ENCODE data around the gene MCM10.
A peak's percentile ranks its signal among the peaks of the same experiment; 100 is the strongest.

Gene MCM10

GRCh38 chr10:13195016-13195415 is 33.7 kb downstream of the MCM10 start:
- Histone ChIP-seq H3K9me3 (ENCODE audit: insufficient read depth, low read length) (no peaks in the 10 kb centered on the region), H3K36me3 (replicated peaks; ENCODE audit: low read depth, low read length) (peaks cover 15% of the 10 kb centered on the region), H3K9ac (ENCODE audit: low read length) (no peak overlapping the region), H3K27me3 (ENCODE audit: low read depth, low read length) (no peaks in the 10 kb centered on the region), H3K4me1 (ENCODE audit: low read length) (no peaks in the 10 kb centered on the region), H3K79me2 (ENCODE audit: low read length) (no peaks in the 10 kb centered on the region), H4K20me1 (ENCODE audit: insufficient read depth, low read length) (no peaks in the 10 kb centered on the region), H3K27ac (ENCODE audit: low read length) (no peak overlapping the region), H3K4me3 (ENCODE audit: low read length) (no peak overlapping the region), H2AFZ (ENCODE audit: low read depth, low read length) (no peak overlapping the region), H3K4me2 (ENCODE audit: low read length) (no peak overlapping the region)
- TF ChIP-seq EZH2phosphoT487 (IDR thresholded peaks at IDR 0.05; ENCODE audit: low read depth) (no peak), CTCF (IDR thresholded peaks at IDR 0.05; ENCODE audit: low read depth, low read length) (no peak)

DNA sequence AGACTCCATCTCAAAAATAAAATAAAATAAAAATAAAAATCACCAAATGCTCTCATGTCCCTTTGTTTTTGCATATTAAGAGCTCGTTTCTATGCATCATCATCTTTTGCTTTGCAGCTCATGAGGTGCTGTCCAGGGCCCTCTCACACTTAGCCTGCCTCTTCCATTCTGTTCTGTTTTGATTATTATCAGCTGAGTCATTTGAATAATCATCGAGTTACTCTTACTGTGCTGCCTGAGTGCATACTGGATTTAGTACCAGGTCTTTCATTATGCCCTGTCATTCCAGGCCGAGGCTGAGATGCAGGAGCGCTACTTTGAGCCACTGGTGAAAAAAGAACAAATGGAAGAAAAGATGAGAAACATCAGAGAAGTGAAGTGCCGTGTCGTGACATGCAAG is 39.8 kb downstream of the MCM10 start:
- no peak overlapping the region for H3K9ac ChIP-seq (ENCODE audit: low read length)
- peaks cover 25% of the 10 kb centered on the region for H3K36me3 ChIP-seq (replicated peaks; ENCODE audit: low read depth, low read length)
- no peaks in the 10 kb centered on the region for H3K79me2 ChIP-seq (ENCODE audit: low read length)
- no peaks in the 10 kb centered on the region for H3K9me3 ChIP-seq (ENCODE audit: insufficient read depth, low read length)
- no peak overlapping the region for H3K27ac ChIP-seq (ENCODE audit: low read length)
- H4K20me1 ChIP-seq (ENCODE audit: insufficient read depth, low read length) = no peaks in the 10 kb centered on the region
- no peak overlapping the region for H3K4me3 ChIP-seq (ENCODE audit: low read length)
- no peaks in the 10 kb centered on the region for H3K4me1 ChIP-seq (ENCODE audit: low read length)
- TF ChIP-seq EZH2phosphoT487 (IDR thresholded peaks at IDR 0.05; ENCODE audit: low read depth) (no peak), CTCF (IDR thresholded peaks at IDR 0.05; ENCODE audit: low read depth, low read length) (no peak)
- no peak overlapping the region for H3K4me2 ChIP-seq (ENCODE audit: low read length)
- H2AFZ ChIP-seq (ENCODE audit: low read depth, low read length) = no peak overlapping the region
- H3K27me3 ChIP-seq (ENCODE audit: low read depth, low read length) = no peaks in the 10 kb centered on the region

DNA sequence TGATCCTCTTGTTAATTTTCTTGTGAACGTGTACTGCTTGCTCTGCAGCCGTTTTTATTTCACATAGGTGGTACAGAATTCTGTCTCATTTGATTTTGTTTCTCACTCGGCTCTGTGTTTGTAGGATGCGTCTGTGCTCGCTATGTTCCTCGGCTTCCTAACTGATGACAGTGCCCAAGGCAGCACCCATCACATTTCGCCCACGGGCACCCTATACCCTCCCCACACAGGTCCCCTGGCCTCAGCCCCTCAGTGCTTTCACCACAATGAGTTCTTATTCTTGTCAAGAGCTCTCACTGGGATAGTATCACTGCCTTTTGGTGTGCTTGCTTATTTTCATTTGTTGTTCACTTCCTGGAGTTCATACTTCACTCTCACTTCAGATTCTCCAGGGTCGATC is 44.7 kb downstream of the MCM10 start:
- Histone ChIP-seq H3K4me2 (ENCODE audit: low read length) (no peak overlapping the region), H3K27me3 (ENCODE audit: low read depth, low read length) (no peaks in the 10 kb centered on the region), H3K79me2 (ENCODE audit: low read length) (no peaks in the 10 kb centered on the region), H2AFZ (ENCODE audit: low read depth, low read length) (no peak overlapping the region), H3K4me1 (ENCODE audit: low read length) (no peaks in the 10 kb centered on the region), H3K4me3 (ENCODE audit: low read length) (no peak overlapping the region), H3K9me3 (ENCODE audit: insufficient read depth, low read length) (no peaks in the 10 kb centered on the region), H3K27ac (ENCODE audit: low read length) (no peak overlapping the region), H4K20me1 (ENCODE audit: insufficient read depth, low read length) (no peaks in the 10 kb centered on the region), H3K9ac (ENCODE audit: low read length) (no peak overlapping the region), H3K36me3 (replicated peaks; ENCODE audit: low read depth, low read length) (peaks cover 30% of the 10 kb centered on the region)
- TF ChIP-seq EZH2phosphoT487 (IDR thresholded peaks at IDR 0.05; ENCODE audit: low read depth) (no peak), CTCF (IDR thresholded peaks at IDR 0.05; ENCODE audit: low read depth, low read length) (no peak)

GRCh38 chr10:13206546-13207443 is 45.4 kb downstream of the MCM10 start:
- TF ChIP-seq CTCF (IDR thresholded peaks at IDR 0.05; ENCODE audit: low read depth, low read length) = peak; percentile 46
- no peak for TF ChIP-seq EZH2phosphoT487 (IDR thresholded peaks at IDR 0.05; ENCODE audit: low read depth)
- no peak overlapping the region for H3K4me2 ChIP-seq (ENCODE audit: low read length)
- H3K4me3 ChIP-seq (ENCODE audit: low read length) = no peak overlapping the region
- no peak overlapping the region for H3K9ac ChIP-seq (ENCODE audit: low read length)
- H4K20me1 ChIP-seq (ENCODE audit: insufficient read depth, low read length) = no peaks in the 10 kb centered on the region
- no peaks in the 10 kb centered on the region for H3K27me3 ChIP-seq (ENCODE audit: low read depth, low read length)
- H3K27ac ChIP-seq (ENCODE audit: low read length) = no peak overlapping the region
- no peaks in the 10 kb centered on the region for H3K9me3 ChIP-seq (ENCODE audit: insufficient read depth, low read length)
- H2AFZ ChIP-seq (ENCODE audit: low read depth, low read length) = no peak overlapping the region
- no peaks in the 10 kb centered on the region for H3K79me2 ChIP-seq (ENCODE audit: low read length)
- H3K36me3 ChIP-seq (replicated peaks; ENCODE audit: low read depth, low read length) = peaks cover 26% of the 10 kb centered on the region
- H3K4me1 ChIP-seq (ENCODE audit: low read length) = no peaks in the 10 kb centered on the region
